Duodenal mucosa (tissue), 2 donors: Measurements from ENCODE around the gene XKR8.
"Not testable (repeated sequence)": the region's sequence is repeated elsewhere in the genome, so short reads cannot be mapped to it uniquely, and the experiment has no call there.

Experiments used
- H3K27ac ChIP-seq: one replicate; pipeline ENCODE4 v1.7.0; 2013; ENCODE audit warnings: low read depth, low read length
- H3K27me3 ChIP-seq, 2 donors: one replicate each; pipeline ENCODE4 v1.7.0; 2013; ENCODE audit warnings: low read length in 2 of 2, control low read depth in 1 of 2; ENCODE audit not compliant: insufficient read depth in 2 of 2, control insufficient read depth in 1 of 2
- H3K36me3 ChIP-seq, 2 donors: one replicate each; pipeline ENCODE4 v1.7.0; 2013; ENCODE audit warnings: low read length in 2 of 2, control low read depth in 1 of 2; ENCODE audit not compliant: insufficient read depth in 2 of 2, control insufficient read depth in 1 of 2
- H3K4me1 ChIP-seq, 2 donors: one replicate each; pipeline ENCODE4 v1.7.0; 2013; ENCODE audit warnings: low read length in 2 of 2, control low read depth in 1 of 2; ENCODE audit not compliant: insufficient read depth in 2 of 2, control insufficient read depth in 1 of 2
- H3K4me3 ChIP-seq, 2 donors: one replicate each; pipeline ENCODE4 v1.7.0; 2013; ENCODE audit warnings: low read length in 2 of 2, low read depth in 1 of 2
- H3K9ac ChIP-seq, 2 donors: one replicate each; pipeline ENCODE4 v1.7.0; 2013; ENCODE audit warnings: low read length in 2 of 2, low read depth in 1 of 2
- H3K9me3 ChIP-seq, 2 donors: one replicate each; pipeline ENCODE4 v1.7.0; 2013; ENCODE audit warnings: low read length in 2 of 2, control low read depth in 1 of 2; ENCODE audit not compliant: control insufficient read depth in 1 of 2

Gene XKR8

DNA sequence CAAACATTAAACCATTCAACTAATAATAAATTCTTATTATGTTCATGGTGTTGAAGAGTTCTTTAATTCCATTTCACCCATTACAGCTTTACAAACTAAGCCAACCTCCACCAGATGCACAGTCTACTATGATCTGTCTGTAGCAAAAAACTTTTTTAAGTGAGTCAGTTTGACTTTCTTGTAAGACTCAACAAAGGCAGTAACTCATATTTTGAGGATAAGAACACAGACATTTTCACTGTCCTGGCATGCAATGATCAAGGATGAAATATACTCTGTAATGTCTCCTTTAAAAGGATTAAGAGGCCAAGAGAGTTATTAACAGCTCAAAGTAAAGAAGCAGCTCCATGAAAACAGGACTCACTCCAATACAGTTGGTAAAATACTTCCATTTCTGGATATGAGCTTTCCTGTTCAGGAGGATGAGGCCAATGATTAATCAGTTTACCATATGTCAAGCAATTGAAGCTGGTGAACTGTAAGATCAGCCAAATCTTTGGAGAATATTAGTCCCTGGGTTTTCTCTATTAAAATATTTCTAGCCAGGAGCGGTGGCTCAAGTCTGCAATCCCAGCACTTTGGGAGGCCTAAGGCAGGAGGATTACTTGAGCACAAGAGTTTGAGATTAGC lies 20.6 kb downstream of the XKR8 start:
- Histone ChIP-seq H3K4me1 (no peaks in the 10 kb centered on the region), H3K4me3 (no peak overlapping the region), H3K36me3 (peaks cover 3 to 13% of the 10 kb centered on the region in 2 donors), H3K9ac (no peak overlapping the region), H3K27ac (no peak overlapping the region), H3K27me3 (no peaks in the 10 kb centered on the region), H3K9me3 (no peaks in the 10 kb centered on the region)

DNA sequence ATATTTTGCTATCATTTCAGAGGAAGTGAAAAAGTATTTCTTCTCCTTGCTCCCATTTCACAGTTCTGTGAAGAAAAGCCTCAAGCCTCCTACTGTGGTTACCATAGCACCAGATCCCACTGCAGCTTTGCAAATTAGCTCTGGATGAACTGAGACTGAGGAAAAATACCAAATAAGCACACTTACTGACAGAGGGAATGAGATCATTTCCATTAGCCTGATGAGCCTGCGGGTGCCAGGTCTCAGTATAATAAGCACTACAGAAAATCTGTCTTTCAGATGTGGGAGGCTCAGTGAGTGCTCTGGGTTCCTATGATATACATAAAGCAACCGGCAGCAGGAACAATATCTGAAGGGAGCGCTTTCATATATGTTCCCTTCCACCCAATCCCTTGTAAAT lies 21.4 kb downstream of the XKR8 start:
- Histone ChIP-seq H3K36me3 (peaks cover 0 to 15% of the 10 kb centered on the region in 2 donors), H3K4me3 (no peak overlapping the region), H3K4me1 (no peaks in the 10 kb centered on the region), H3K9me3 (no peaks in the 10 kb centered on the region), H3K9ac (no peak overlapping the region), H3K27me3 (no peaks in the 10 kb centered on the region), H3K27ac (no peak overlapping the region)

DNA sequence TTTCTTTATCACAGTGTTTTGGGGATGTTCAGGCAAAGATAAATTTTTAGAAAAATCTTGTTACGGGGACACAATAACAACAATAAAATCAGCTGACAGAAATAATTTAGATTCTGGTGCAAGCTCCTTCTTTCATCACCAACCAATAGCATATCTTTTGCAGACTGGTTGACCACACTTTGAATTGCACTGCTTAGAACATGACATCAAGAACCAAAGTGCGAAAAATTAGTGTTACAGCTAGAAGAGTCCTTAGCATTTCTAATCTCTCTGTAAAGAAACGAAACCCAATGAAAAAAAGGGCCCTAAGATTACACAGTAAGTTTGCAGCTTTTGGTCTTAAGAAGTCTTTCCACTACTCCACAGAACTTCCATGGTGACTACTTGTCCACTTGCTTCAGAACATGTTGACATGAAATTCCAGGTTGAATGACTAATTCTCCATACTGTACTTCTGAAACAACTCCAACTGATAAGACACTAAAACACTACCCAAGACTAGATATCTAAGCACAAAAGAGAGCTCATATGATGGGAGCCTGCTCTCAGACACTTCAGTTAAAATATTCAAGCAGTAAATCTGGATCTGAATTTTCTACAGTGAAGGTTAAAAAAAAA lies 31.3 kb downstream of the XKR8 start:
- no peak overlapping the region for H3K27ac ChIP-seq
- H3K4me3 ChIP-seq = no peak overlapping the region
- H3K9me3 ChIP-seq = no peaks in the 10 kb centered on the region
- H3K27me3 ChIP-seq = no peaks in the 10 kb centered on the region
- H3K4me1 ChIP-seq = no peaks in the 10 kb centered on the region
- peaks cover 36 to 73% of the 10 kb centered on the region in 2 donors for H3K36me3 ChIP-seq
- H3K9ac ChIP-seq = no peak overlapping the region

DNA sequence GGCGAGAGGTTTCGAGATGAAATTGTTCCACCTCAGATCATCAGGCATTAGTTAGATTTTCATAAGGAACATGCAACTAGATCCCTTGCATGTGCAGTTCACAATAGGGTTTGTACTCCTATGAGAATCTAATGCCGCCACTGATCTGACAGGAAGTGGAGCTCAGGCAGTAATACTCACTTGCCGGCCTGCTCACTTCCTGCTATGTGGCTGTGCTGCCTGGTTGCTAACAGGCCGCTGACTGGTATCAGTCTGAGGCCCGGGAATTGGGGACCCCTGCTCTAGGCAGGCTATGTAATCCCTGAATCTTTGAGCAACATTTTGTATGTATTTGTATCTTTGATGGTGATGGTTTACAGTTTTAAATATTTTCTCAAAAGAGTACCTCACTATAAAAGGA lies 32.5 kb downstream of the XKR8 start:
- H3K9ac ChIP-seq = no peak overlapping the region
- no peaks in the 10 kb centered on the region for H3K27me3 ChIP-seq
- no peak overlapping the region for H3K27ac ChIP-seq
- H3K36me3 ChIP-seq = peaks cover 46 to 84% of the 10 kb centered on the region in 2 donors
- H3K4me1 ChIP-seq = no peaks in the 10 kb centered on the region
- H3K9me3 ChIP-seq = no peaks in the 10 kb centered on the region
- no peak overlapping the region for H3K4me3 ChIP-seq

DNA sequence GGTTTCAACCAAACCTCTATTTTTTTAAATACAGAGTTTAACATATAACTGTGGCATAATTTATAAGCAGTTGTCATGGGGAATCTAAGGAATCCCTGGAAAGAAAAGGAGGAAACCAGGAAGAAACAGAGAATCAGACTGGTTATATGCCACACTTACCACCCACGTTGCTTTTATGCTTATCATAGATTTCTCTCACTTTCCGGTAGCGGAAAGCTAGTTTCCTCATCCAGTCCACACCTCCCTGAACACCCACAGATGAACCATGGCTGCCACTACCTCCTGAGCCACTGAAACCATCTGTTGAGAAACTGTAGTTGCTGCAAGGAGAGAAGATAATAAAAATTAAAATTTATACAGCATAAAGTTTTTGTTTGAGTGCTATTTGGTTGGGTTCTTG lies 33.5 kb downstream of the XKR8 start:
- Histone ChIP-seq H3K9me3 (no peaks in the 10 kb centered on the region), H3K4me1 (no peaks in the 10 kb centered on the region), H3K27me3 (no peaks in the 10 kb centered on the region), H3K9ac (no peak overlapping the region), H3K36me3 (peaks cover 47 to 85% of the 10 kb centered on the region in 2 donors), H3K27ac (no peak overlapping the region), H3K4me3 (no peak overlapping the region)

DNA sequence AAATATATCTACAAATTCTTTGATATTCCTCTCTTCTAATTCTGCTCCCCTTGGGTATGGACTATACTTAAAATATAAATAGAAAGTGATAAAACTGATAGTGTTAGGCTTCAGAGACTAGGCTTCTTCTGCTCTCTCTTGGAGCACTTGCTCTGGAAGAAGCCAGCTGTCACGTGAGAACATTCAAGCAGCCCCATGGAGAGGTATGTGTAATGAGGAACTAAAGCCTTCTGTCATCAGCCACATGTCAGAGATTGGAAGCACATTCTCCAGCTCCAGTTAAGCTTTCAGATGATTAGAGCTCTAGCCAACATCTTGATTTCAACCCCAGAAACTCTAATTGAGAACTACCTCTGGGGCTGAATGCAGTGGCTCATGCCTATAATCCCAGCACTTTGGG lies 34.3 kb downstream of the XKR8 start:
- H3K36me3 ChIP-seq = peaks cover 47 to 80% of the 10 kb centered on the region in 2 donors
- H3K27ac ChIP-seq = no peak overlapping the region
- H3K9me3 ChIP-seq = no peaks in the 10 kb centered on the region
- H3K27me3 ChIP-seq = no peaks in the 10 kb centered on the region
- H3K4me3 ChIP-seq = no peak overlapping the region
- H3K4me1 ChIP-seq = no peaks in the 10 kb centered on the region
- no peak overlapping the region for H3K9ac ChIP-seq

DNA sequence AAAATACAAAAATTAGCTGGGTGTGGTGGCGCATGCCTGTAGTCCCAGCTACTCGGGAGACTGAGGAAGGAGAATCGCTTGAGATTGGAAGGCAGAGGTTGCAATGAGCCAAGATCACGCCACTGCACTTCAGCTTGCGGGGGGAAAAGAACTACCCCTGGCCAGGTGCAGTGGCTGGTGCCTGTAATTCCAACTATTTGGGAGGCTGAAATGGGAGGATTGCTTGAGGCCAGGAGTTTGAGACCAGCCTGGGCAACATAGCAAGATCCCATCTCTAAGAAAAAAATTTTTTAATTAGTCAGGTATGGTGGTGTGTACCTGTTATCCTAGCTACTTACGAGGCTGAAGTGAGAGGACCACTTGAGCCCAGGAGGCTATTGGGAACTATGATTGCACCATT lies 34.8 kb downstream of the XKR8 start:
- H3K36me3 ChIP-seq = peaks cover 46 to 78% of the 10 kb centered on the region in 2 donors

DNA sequence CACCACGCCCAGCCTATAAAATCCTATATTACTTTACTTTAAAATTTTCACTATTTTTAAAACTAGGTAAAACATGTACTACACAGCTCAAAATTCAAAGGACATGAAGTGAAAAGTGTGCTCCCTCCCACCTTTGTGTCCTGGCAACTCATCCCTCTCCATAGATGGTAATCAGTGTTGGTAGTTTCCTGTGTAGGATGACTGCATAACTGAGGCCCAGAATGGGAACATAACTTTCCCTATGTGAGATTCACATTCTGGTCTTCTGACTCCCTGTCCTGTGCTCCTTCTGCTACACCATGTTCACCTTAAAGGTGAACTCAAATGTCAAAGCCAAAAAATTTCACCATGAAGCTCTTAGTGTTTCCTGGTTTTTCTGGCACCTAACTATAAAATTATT lies 39.3 kb downstream of the XKR8 start:
- H3K9ac ChIP-seq = no peak overlapping the region
- no peak overlapping the region for H3K27ac ChIP-seq
- H3K4me1 ChIP-seq = no peaks in the 10 kb centered on the region
- peaks cover 33 to 62% of the 10 kb centered on the region in 2 donors for H3K36me3 ChIP-seq
- no peaks in the 10 kb centered on the region for H3K27me3 ChIP-seq
- H3K9me3 ChIP-seq = no peaks in the 10 kb centered on the region
- H3K4me3 ChIP-seq = no peak overlapping the region

More for the DNA sequence above, 34.8 kb downstream of the XKR8 start:
- H3K4me1 ChIP-seq, H3K9ac ChIP-seq, H3K27me3 ChIP-seq, H3K9me3 ChIP-seq, H3K27ac ChIP-seq, H3K4me3 ChIP-seq: not testable (repeated sequence)

DNA sequence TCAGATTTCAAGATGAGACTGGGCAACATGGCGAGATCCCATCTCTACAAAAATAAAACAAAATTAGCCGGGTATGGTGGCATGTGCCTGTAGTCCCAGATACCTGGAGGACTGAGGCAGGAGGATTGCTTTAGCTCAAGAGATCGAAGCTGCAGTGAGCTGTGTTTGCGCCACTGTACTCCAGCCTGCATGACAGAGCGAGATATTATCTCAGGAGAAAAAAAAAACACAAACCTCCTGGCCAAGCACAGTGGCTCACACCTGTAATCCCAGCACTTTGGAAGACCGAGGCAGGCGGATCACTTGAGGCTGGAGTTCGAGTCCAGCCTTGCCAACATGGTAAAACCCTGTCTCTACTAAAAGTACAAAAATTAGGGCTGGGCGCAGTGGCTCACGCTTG lies 42.8 kb downstream of the XKR8 start:
- H3K9me3 ChIP-seq = no peaks in the 10 kb centered on the region
- no peak overlapping the region for H3K27ac ChIP-seq
- peaks cover 20 to 50% of the 10 kb centered on the region in 2 donors for H3K36me3 ChIP-seq
- H3K4me3 ChIP-seq = no peak overlapping the region
- H3K27me3 ChIP-seq = no peaks in the 10 kb centered on the region
- H3K9ac ChIP-seq = no peak overlapping the region
- H3K4me1 ChIP-seq = no peaks in the 10 kb centered on the region

DNA sequence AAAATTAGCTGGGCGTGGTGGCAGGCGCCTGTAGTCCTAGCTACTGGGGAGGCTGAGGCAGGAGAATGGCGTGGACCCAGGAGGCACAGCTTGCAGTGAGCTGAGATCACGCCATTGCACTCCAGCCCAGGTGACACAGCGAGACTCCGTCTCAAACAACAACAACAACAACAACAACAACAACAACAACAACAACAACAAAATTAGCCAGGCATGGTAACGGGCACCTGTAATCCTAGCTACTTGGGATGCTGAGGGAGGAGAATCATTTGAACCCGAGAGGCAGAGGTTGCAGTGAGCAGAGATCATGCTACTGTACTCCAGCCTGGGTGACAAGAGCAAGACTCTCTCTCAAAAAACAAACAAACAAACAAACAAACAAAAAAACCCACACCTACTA lies 43.3 kb downstream of the XKR8 start:
- not testable (repeated sequence) for H3K4me3 ChIP-seq, H3K9ac ChIP-seq, H3K9me3 ChIP-seq, H3K27ac ChIP-seq, H3K4me1 ChIP-seq, H3K27me3 ChIP-seq
- peaks cover 15 to 44% of the 10 kb centered on the region in 2 donors for H3K36me3 ChIP-seq
